GM12892 (cell line): Measurements from ENCODE around the gene PKDCC.

ENCODE experiments used
- POLR2A ChIP-seq: IDR thresholded peaks from 2 replicates; pipeline ENCODE4 v1.6.1; 2011; ENCODE audit warnings: low read depth, low read length, control low read depth
- POLR2AphosphoS5 ChIP-seq: IDR thresholded peaks from 2 replicates; pipeline ENCODE4 v1.6.1; 2011; ENCODE audit warnings: low read depth, low read length, control low read depth
- TAF1 ChIP-seq: IDR thresholded peaks from 2 replicates; pipeline ENCODE4 v1.6.1; 2011; ENCODE audit warnings: low read depth, mild to moderate bottlenecking, control low read depth, low read length, borderline replicate concordance

DNA sequence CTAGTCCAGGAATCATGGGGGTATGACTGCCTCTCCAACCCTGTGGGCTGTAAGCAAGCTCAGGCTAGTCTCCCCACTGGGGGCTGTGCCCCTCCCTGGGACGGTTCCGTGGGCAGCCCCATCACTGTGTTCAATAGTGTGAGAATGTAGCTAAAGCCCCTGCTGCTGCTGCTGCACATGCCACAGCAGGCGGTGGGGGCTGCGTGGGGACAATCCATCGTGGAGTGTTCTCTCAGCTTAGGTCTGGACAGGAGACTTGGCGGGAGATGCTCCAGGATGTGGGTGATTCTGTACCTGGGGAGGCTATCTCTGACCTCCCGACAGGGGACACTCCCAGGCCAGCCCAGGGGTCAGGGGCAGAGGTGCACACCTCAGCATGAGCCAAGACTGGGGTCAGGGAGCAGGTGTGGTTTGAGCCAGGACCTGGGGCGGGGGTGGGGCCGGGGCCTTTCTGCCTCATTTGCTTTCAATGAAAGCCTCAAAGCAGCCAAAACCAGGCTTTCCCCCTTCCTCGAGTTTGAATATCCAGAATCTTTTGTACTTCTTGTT lies 10.2 kb downstream of the PKDCC start:
- TF ChIP-seq POLR2A, result no peak
- TF ChIP-seq POLR2AphosphoS5, result no peak
- no peak for TF ChIP-seq TAF1
